GM19239 (cell line): ENCODE measurements around the gene KIF3C.
A peak's percentile ranks its signal among the peaks of the same experiment; 100 is the strongest.
"Not testable (repeated sequence)": the region's sequence is repeated elsewhere in the genome, so short reads cannot be mapped to it uniquely, and the experiment has no call there.

ENCODE experiments used
- DNase-seq: peaks from one replicate; pipeline ENCODE4 v3.0.0; 2011; ENCODE audit warnings: low spot score; ENCODE audit not compliant: insufficient read length
- FAIRE-seq: peaks from 2 replicates; lab custom pipeline; 2011; peaks lifted over from hg19 to GRCh38; lab: Jason Lieb, UNC

The KIF3C gene

GRCh38 chr2:25966531-25967270, 15.6 kb downstream of the KIF3C start:
- DNase-seq (no peak), FAIRE-seq (no peak)

DNA sequence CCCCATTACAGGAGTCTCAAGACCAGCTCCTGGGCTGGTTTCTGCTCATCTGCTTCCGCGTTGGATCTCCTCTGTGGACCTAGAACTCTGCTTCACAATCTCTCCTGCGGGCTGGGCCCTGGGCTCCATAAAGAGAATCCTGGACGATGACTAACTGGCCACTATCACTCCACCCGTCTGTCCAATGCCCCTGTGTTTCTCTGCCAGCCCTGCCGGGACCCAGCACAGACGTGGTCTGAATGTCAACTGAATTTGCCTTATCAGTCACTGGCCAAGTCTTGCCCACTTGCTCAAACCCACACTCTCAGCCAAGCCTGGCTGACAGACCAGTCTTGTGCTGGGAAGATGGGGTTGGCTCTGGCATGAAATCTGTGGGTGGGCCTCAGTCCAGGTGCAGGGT, 17.4 kb downstream of the KIF3C start:
- no peak for DNase-seq
- no peak for FAIRE-seq

DNA sequence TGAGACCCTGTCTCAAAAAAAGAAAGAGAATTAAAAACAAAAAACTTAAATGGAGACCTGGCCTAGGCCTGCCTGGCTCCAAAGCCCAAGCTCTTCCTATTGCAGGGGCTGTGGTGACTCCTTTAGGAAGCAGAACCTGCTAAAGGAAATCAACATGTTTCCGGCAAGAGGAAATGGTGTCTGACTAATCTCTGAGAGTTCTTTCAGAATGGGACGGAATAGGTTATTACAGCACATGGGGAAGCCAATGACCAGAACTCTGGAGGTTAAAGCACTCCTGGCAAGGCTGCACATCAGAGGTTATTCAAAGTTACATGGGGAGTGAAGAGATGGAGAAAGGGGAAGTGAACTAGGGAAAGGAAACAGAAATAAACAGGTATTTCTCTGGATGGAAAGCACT, 21.4 kb downstream of the KIF3C start:
- DNase-seq (no peak), FAIRE-seq (no peak)

DNA sequence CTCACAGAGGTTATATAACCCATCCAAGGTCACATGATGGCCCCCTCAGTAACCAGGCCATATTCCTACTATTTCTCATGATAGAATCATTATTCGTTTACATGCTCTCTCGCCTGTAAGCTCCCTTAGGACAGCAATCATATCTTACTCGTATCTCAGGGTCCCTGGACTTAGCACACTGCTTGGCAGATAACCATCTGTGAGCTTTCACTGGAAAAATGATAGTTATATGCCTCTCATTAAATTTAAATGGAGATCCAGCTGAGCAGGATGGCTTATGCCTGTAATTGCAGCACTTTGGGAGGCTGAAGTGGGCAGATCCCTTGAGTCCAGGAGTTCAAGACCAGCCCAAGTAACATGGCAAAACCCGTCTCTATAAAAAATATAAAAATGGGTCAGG, 21.9 kb downstream of the KIF3C start:
- FAIRE-seq = no peak

GRCh38 chr2:25958611-25959010, 23.7 kb downstream of the KIF3C start:
- FAIRE-seq, DNase-seq: not testable (repeated sequence)

More for the DNA sequence above, 21.9 kb downstream of the KIF3C start:
- no peak for DNase-seq

DNA sequence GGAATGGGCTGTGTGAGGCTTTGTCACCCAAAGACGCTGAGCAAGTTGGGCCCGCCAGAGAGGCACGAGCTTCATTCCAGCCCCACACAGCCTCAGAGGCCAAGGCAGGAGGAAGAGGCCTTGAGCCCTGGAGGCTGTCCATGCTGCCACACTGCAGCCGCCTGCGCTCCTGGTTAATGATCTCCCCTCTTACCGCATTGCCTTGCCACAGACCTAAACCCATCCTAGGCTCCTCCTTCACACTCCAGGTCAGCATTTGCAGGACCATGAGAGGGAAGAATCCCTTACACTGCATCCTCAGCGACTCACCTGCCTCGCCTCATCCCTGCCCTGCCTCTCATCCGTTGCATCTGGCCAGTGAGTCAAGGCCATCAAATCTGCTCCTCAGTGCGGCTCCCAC, 24.6 kb downstream of the KIF3C start:
- FAIRE-seq = no peak
- DNase-seq = no peak

- DNase-seq (no peak), FAIRE-seq (no peak)
These were observed 26.3 kb downstream of the KIF3C start for GRCh38 chr2:25955869-25956535.

GRCh38 chr2:25955036-25955435, 27.3 kb downstream of the KIF3C start:
- FAIRE-seq (no peak), DNase-seq (no peak)

- FAIRE-seq (no peak), DNase-seq (no peak)
These were observed 28.0 kb downstream of the KIF3C start for GRCh38 chr2:25954199-25954752.

DNA sequence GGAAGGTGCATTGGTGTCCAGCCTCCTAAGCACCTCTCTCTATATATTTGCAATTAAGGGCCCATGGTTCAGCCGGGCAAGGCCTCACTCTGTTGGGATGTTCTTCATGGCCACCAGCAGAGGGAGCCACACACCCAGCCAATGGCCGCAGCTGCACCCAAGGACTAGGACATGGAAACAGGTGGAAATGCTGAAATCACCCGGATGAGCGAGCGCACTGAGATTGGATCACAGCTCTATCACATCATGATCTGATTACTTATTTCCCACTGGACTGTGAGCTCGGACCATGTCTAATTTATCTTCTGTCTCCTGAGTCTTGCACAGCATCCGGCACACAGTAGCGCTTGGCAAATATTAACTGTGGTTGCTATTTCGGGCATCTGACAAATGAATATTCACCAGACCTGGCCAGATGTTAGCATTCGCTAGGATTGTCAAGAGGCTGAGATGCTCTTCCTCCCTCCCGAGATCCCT, 31.2 kb downstream of the KIF3C start:
- FAIRE-seq (peak; percentile 52), DNase-seq (peak; percentile 72)

- DNase-seq (no peak), FAIRE-seq (no peak)
These were observed 33.9 kb downstream of the KIF3C start for GRCh38 chr2:25948437-25948836.

DNA sequence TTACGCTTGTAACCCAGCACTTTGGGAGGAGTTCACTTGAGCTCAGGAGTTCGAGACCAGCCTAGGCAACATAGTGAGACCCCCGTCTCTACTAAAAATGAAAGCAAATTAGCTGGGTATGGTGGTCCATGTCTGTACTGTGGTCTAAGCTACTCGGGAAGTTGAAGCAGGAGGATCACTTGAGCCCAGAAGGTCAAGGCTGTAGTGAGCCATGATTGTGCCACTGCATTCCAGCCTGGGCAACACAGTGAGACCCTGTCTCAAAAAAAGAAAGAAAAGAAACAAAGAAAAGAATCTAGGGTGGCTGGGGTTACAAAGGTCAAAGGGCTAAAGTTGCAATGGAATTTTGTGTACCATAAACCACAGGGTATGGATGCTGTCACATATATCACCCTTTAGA, 41.3 kb downstream of the KIF3C start:
- DNase-seq (no peak), FAIRE-seq (no peak)

GRCh38 chr2:25939257-25939668, 43.0 kb downstream of the KIF3C start:
- FAIRE-seq (no peak), DNase-seq (no peak)

DNA sequence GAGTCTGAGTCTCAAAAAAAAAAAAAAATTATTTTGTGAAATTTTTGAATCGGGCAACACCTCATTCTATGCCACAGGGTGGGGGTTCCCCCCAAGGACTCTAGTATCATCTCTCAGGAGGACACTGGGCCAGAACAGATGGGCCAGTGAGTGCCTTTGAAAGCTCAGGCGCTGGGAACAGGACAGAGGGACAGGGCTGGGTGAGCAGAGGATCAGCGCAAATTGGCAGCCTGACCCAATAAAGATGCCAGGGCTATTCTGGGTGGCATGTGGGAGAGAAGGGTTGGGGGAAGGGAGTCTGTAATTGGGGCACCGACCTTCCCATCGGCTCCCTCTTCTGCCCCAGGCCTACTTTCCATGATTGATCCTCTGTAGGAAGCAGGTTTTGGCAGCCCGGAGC, 44.0 kb downstream of the KIF3C start:
- no peak for FAIRE-seq
- no peak for DNase-seq

GRCh38 chr2:25936889-25937545, 45.3 kb downstream of the KIF3C start:
- DNase-seq (no peak), FAIRE-seq (no peak)

DNA sequence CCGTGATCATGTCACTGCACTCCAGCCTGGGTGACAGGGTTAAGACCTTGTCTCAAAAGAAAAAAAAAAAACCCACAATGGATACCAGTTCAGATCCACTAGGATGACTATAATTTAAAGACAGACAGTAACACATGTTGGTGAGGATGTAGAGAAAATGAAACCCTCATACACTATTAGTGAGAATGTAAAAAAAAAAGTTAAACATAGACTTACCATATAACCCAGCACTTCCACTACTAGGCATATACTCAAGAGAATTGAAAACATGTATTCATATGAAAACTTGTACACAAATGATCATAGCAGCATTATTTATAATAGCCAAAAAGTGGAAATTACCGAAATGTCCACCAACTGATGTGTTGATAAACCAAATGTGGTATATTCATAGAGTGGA, 48.7 kb downstream of the KIF3C start:
- no peak for DNase-seq
- FAIRE-seq = no peak

DNA sequence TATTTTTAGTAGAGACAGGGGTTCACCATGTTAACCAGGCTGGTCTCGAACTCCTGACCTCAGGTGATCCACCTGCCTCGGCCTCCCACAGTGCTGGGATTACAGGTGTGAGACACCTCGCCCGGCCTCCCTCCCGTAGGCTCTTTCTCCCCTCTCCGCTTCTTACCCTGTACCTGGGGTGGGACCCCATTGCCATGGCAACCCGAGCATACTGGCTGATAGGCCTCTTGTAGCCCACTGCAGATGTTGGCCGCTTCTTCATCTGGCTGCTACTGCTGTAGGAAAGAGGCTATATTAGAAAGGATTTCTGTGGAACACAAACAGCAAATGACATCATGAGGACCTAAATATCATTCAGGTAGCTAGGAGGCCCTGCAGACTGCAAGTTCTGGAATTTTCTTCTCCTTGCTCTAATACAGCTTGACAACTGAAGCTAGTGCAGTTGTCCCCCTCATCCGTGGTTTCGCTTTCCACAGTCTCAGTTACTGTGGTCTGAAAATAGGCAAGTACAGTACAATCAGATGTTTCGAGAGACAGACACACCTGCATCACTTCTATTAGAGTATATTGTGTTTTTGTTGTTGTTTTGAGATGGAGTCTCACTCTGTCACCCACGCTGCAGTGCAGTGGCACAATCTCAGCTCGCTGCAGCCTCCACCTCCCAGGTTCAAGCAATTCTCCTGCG, 52.4 kb downstream of the KIF3C start:
- DNase-seq = no peak
- FAIRE-seq = no peak

GRCh38 chr2:25928668-25929067, 53.6 kb downstream of the KIF3C start:
- no peak for DNase-seq
- FAIRE-seq = no peak

DNA sequence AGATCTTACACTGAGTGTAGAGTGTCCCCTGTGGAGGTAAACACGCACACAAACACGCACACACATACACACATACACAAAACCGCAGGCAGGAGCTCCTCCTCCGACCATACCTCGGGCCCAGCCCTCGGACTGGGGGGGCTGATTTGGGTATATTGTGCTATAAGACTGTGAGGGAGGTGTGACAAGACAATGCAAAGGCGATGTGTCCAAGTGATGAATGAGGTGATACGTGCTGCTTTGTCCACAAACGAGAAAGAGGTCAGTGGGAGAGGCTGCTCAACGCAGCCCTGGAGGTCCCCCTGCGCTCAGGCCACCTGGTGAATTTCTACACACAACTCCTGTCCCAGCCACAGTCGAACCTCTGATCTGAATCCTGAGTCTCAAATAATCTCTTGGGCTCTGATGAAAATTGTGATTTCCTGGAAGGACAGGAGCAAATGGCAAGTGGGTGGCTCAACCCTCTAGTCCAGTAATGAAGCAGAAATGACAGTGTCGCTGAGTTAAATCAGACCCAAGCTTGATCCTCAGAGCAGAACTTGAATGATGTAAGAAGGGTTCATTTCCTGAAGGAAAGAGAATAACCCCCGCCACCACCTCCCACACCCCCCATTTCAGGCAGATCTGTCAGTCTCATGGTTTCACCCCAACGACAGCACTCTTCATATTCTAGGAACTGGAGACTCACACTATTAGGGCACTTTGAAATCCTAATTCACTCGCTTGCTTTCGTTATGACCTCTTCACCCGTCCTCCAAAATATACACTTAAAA, 55.1 kb downstream of the KIF3C start:
- FAIRE-seq (no peak), DNase-seq (no peak)

DNA sequence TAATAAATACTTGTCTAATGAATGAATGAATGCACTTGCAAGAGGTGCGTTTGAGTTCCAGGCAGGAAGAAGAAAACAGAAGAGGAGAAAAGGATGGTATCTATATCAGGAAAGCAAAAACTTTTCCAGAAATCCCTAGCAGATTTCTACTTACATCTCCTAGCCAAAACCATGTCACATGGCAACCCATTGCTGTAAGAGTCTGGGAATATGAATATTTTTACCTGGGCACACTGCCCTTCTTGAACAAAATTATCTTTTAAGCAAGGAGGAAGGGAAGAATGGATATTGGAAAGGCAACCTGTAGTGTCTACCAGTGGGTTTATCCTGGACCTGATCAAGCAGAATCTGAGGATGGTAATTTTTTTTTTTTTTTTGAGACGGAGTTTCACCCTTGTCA, 59.8 kb downstream of the KIF3C start:
- DNase-seq = no peak
- no peak for FAIRE-seq
